Tibial nerve (tissue), 4 donors: ENCODE data around the gene QKI. TPM values are rescaled to one million over a fixed set of nuclear protein-coding genes. Genes with fewer than 3 reads are reported as not detected.
A peak's percentile ranks its signal among the peaks of the same experiment; 100 is the strongest.

ENCODE experiments used
- DNase-seq, 2 donors: peaks; one replicate each; pipeline ENCODE4 v3.0.0-alpha.2; 2019; ENCODE audit warnings: low spot score in 2 of 2
- H3K27ac ChIP-seq, 4 donors: fragments of 200-600 bp; sonication (generic) in 3 of 4; one replicate each; pipeline ENCODE4 v1.5.1; 2017 to 2019; ENCODE audit warnings: mild to moderate bottlenecking in 1 of 4
- H3K27me3 ChIP-seq, 2 donors: fragments of 200-600 bp; sonication (generic) in 1 of 2; one replicate each; pipeline versions ENCODE4 v1.5.1 to v1.6.0; 2017 to 2019
- H3K36me3 ChIP-seq, 3 donors: fragments of 200-600 bp; sonication (generic); one replicate each; pipeline ENCODE4 v1.5.1; 2018 to 2019
- H3K4me1 ChIP-seq, 4 donors: fragments of 200-600 bp; sonication (generic) in 3 of 4; one replicate each; pipeline ENCODE4 v1.5.1; 2017 to 2019
- H3K4me3 ChIP-seq, 4 donors: fragments of 200-600 bp; sonication (generic) in 3 of 4; one replicate each; pipeline ENCODE4 v1.5.1; 2017 to 2019; ENCODE audit warnings: mild to moderate bottlenecking in 1 of 4, moderate library complexity in 1 of 4
- H3K9me3 ChIP-seq, 4 donors: fragments of 200-600 bp; sonication (generic) in 3 of 4; one replicate each; pipeline ENCODE4 v1.5.1; 2017 to 2019
- EP300 ChIP-seq, 2 donors: sonication (generic); formaldehyde crosslinking; IDR thresholded peaks; one replicate each; pipeline ENCODE4 v1.6.1; 2017; ENCODE audit warnings: antibody characterized with exemption in 2 of 2, mild to moderate bottlenecking in 1 of 2
- POLR2A ChIP-seq, 2 donors: fragments of 450-650 bp; IDR thresholded peaks; one replicate each; pipeline ENCODE4 v1.6.1; 2017; ENCODE audit warnings: antibody characterized with exemption in 2 of 2, mild to moderate bottlenecking in 2 of 2, moderate library complexity in 2 of 2
- WGBS, 2 donors: methylation state at CpG; one replicate each; pipeline ENCODE4 v1.1.5; 2018; 5-methylcytosine and 5-hydroxymethylcytosine counted together
- total RNA-seq, 4 donors: library from RNA; depleted of rRNA; stranded (reverse); fragments of >200 nt; gene quantifications; one replicate each; pipeline ENCODE4 v1.1.0, GENCODE V29; 2016
- TF ChIP-seq, protein P1 (sequence below), 5 experiments: fragments of 200-600 bp in 3 of 5; fragments of 450-650 bp in 2 of 5; sonication (generic) in 3 of 5; IDR thresholded peaks; one replicate each; pipeline ENCODE4 v1.5.1; 2016 to 2019; ENCODE audit warnings: antibody characterized with exemption in 5 of 5, mild to moderate bottlenecking in 3 of 5, moderate library complexity in 2 of 5

Gene QKI
- total RNA-seq, 4 donors from 2014 or later, result 365 to 570 (median 511) TPM

DNA sequence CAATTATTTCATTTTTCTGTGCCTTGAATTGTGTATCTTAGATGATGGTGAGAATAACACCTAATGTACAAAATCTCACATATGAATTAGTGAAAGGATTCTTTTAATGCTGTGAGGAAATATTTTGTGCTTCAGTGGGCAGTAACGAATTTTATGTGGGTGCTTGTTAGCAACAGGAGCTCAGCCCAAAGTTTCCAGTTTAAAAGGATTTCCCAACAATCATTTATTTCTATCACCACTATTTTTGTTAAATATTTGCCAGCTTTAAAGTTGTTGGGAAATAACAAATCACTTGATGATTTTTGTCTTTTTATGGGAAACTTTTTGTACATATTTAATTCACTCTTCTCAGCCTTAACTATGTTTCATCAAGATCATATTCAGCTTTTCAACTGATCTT is 111.8 kb downstream of the QKI start:
- Histone ChIP-seq H3K36me3 (no peaks in the 10 kb centered on the region), H3K9me3 (no peaks in the 10 kb centered on the region), H3K27me3 (no peaks in the 10 kb centered on the region), H3K27ac (peak overlapping the region in 2 of 4 donors; percentile 5 to 53), H3K4me1 (peaks cover 0 to 99% (median 44%) of the 10 kb centered on the region in 4 donors), H3K4me3 (no peak overlapping the region)
- 15 to 22% methylated on average over 1 of the region's 1 CpG for WGBS, 2 donors
- TF ChIP-seq EP300 (IDR thresholded peaks at IDR 0.05) (no peak), POLR2A (IDR thresholded peaks at IDR 0.05) (no peak)
- TF ChIP-seq, protein P1, sequence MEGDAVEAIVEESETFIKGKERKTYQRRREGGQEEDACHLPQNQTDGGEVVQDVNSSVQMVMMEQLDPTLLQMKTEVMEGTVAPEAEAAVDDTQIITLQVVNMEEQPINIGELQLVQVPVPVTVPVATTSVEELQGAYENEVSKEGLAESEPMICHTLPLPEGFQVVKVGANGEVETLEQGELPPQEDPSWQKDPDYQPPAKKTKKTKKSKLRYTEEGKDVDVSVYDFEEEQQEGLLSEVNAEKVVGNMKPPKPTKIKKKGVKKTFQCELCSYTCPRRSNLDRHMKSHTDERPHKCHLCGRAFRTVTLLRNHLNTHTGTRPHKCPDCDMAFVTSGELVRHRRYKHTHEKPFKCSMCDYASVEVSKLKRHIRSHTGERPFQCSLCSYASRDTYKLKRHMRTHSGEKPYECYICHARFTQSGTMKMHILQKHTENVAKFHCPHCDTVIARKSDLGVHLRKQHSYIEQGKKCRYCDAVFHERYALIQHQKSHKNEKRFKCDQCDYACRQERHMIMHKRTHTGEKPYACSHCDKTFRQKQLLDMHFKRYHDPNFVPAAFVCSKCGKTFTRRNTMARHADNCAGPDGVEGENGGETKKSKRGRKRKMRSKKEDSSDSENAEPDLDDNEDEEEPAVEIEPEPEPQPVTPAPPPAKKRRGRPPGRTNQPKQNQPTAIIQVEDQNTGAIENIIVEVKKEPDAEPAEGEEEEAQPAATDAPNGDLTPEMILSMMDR (IDR thresholded peaks at IDR 0.05), result no peak
- DNase-seq, result no peak

DNA sequence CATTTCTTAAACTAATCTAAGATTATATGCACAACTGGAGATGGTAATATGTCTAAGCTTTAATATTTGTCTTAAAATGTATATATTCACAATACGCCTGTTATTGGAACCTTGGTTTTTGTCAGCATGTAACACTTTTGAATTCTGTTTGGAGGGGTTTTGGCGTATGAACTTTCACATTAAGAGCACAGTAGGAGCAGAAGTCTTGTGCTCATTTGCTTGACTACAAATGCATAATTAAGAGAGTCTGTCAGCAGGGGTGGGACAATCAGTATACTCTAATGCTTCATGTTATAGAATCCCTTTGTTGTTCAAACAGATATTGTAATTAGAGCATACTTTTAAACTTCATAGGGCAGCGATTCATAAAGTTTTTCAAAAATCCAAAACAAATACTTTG is 112.8 kb downstream of the QKI start:
- H3K36me3 ChIP-seq, result no peaks in the 10 kb centered on the region
- DNase-seq, result no peak
- peak overlapping the region in 1 of 4 donors; percentile 53 for H3K27ac ChIP-seq
- WGBS, 2 donors, result 56 to 58% methylated on average over 3 of the region's 3 CpGs
- peaks cover 0 to 99% (median 49%) of the 10 kb centered on the region in 4 donors for H3K4me1 ChIP-seq
- H3K9me3 ChIP-seq, result no peaks in the 10 kb centered on the region
- no peak overlapping the region for H3K4me3 ChIP-seq
- H3K27me3 ChIP-seq, result no peaks in the 10 kb centered on the region
- no peak for TF ChIP-seq POLR2A (IDR thresholded peaks at IDR 0.05)
- TF ChIP-seq EP300 (IDR thresholded peaks at IDR 0.05), result no peak
- TF ChIP-seq, protein P1 (IDR thresholded peaks at IDR 0.05), result no peak

DNA sequence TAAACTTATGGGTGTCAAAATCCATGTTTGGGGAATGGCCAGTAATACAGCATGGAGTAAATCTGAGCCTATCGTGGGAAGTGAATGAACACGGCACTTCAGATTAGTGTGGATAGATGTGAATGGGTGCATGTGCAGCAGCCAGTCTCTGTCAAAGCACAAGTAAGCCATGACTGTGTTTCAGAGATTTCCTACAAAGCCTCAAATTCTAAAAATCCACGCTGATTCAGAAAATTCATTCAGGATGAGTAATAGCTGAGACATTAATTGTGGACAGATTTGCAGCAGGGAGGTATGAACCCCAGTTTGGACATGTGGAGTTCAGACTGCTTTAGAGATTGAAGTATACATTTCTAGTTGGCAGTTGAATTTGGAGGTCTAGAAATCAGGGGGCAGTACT is 115.1 kb downstream of the QKI start:
- Histone ChIP-seq H3K4me1 (peaks cover 0 to 100% (median 66%) of the 10 kb centered on the region in 4 donors), H3K36me3 (no peaks in the 10 kb centered on the region), H3K27ac (no peak overlapping the region), H3K9me3 (no peaks in the 10 kb centered on the region), H3K4me3 (no peak overlapping the region), H3K27me3 (no peaks in the 10 kb centered on the region)
- no peak for TF ChIP-seq EP300 (IDR thresholded peaks at IDR 0.05)
- no peak for TF ChIP-seq POLR2A (IDR thresholded peaks at IDR 0.05)
- TF ChIP-seq, protein P1 (IDR thresholded peaks at IDR 0.05), result no peak
- no peak for DNase-seq
- 24 to 26% methylated on average over 3 of the region's 3 CpGs for WGBS, 2 donors

DNA sequence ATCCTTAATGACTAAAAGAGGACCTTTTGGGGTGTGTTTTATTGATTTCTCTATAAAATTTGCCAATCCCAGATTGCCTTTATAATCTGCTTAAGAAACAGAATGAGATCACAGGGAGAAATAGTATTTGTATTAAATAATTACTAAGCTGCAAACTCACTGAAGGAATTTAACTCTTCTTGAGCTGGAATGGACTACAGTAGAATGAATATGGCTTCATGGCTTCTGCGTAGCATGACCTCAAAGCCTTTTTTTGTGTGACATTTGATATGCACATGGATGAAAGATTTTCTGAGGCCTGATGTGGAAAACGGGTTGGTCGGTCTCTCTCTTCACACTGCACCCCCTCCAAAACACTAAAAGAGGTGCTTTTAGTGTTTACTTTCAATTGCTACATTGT is 115.9 kb downstream of the QKI start:
- Histone ChIP-seq H3K9me3 (no peaks in the 10 kb centered on the region), H3K27me3 (no peaks in the 10 kb centered on the region), H3K27ac (peak overlapping the region in 1 of 4 donors; percentile 26), H3K4me3 (no peak overlapping the region), H3K4me1 (peaks cover 0 to 99% (median 70%) of the 10 kb centered on the region in 4 donors), H3K36me3 (no peaks in the 10 kb centered on the region)
- DNase-seq, result no peak
- 38 to 45% methylated on average over 3 of the region's 3 CpGs for WGBS, 2 donors
- TF ChIP-seq, protein P1 (IDR thresholded peaks at IDR 0.05), result no peak
- TF ChIP-seq POLR2A (IDR thresholded peaks at IDR 0.05) (no peak), EP300 (IDR thresholded peaks at IDR 0.05) (no peak)

DNA sequence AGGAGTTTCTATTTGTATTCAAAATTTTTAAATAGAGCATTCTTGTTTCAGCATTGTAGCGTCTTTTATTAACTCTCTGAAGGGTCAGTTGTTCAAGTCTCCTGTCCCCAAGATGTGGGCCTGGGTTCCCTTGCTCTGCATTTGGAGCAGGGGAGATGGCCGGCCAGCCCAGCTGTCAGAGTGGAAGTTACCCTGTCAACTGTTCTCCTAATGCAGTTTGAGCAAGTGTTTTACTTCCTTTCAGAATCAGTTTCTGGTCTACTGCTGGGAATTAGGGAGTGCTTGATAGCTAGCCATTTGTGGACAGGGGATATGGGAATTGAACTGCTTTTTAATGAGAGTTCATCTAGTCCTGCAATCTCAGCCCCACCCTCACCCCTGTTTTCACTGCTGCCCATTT is 116.6 kb downstream of the QKI start:
- Histone ChIP-seq H3K27me3 (no peaks in the 10 kb centered on the region), H3K4me3 (no peak overlapping the region), H3K36me3 (no peaks in the 10 kb centered on the region), H3K4me1 (peaks cover 0 to 99% (median 69%) of the 10 kb centered on the region in 4 donors), H3K9me3 (no peaks in the 10 kb centered on the region), H3K27ac (peak overlapping the region in 2 of 4 donors; percentile 11 to 53)
- TF ChIP-seq EP300 (IDR thresholded peaks at IDR 0.05), result no peak
- no peak for TF ChIP-seq POLR2A (IDR thresholded peaks at IDR 0.05)
- TF ChIP-seq, protein P1 (IDR thresholded peaks at IDR 0.05), result no peak
- WGBS, 2 donors, result 20 to 37% methylated on average over 2 of the region's 2 CpGs
- DNase-seq, result no peak
